ENCODE measurements around the gene DIAPH2. TPM values are rescaled to one million over a fixed set of nuclear protein-coding genes. Genes with fewer than 3 reads are reported as not detected.

Gene DIAPH2
- polyA plus RNA-seq, 1 experiment, result 10.6 TPM

- no peak for DNase-seq (ENCODE audit: low read depth, low spot score)
- ChIA-PET CTCF (no interaction called here), POLR2A (no interaction called here)
Observed at GRCh38 chrX:97452283-97452682, 767.6 kb downstream of the DIAPH2 start.

GRCh38 chrX:97461763-97462162 lies 777.1 kb downstream of the DIAPH2 start:
- no peaks in the 10 kb centered on the region for H3K27me3 ChIP-seq (ENCODE audit: control insufficient read depth, insufficient read depth, low read length)
- no peak overlapping the region for H3K27ac ChIP-seq (ENCODE audit: low read depth, low read length)
- H3K4me3 ChIP-seq (ENCODE audit: low read depth, low read length), result no peak overlapping the region
- no peak for TF ChIP-seq CTCF (IDR thresholded peaks at IDR 0.05; ENCODE audit: low read depth, low read length)
- no peaks in the 10 kb centered on the region for H3K9me3 ChIP-seq (ENCODE audit: control insufficient read depth, insufficient read depth, low read length)
- CTCF ChIA-PET, result interaction anchor here (0.6 to 1.8 kb wide), 2 partner anchors 222 to 223 kb away, joined by 3 to 9 read pairs; no protein-coding TSS in a partner anchor
- POLR2A ChIA-PET, result no interaction called here
- DNase-seq (ENCODE audit: low read depth, low spot score), result no peak

More at GRCh38 chrX:97452283-97452682, 767.6 kb downstream of the DIAPH2 start:
- no peak for TF ChIP-seq CTCF (IDR thresholded peaks at IDR 0.05; ENCODE audit: low read depth, low read length)
- Histone ChIP-seq H3K4me3 (ENCODE audit: low read depth, low read length) (no peak overlapping the region), H3K9me3 (ENCODE audit: control insufficient read depth, insufficient read depth, low read length) (no peaks in the 10 kb centered on the region), H3K27ac (ENCODE audit: low read depth, low read length) (no peak overlapping the region), H3K27me3 (ENCODE audit: control insufficient read depth, insufficient read depth, low read length) (no peaks in the 10 kb centered on the region)

GRCh38 chrX:97471071-97471470 lies 786.4 kb downstream of the DIAPH2 start:
- H3K4me3 ChIP-seq (ENCODE audit: low read depth, low read length), result no peak overlapping the region
- ChIA-PET CTCF (no interaction called here), POLR2A (no interaction called here)
- DNase-seq (ENCODE audit: low read depth, low spot score), result no peak
- no peak for TF ChIP-seq CTCF (IDR thresholded peaks at IDR 0.05; ENCODE audit: low read depth, low read length)
- no peak overlapping the region for H3K27ac ChIP-seq (ENCODE audit: low read depth, low read length)
- no peaks in the 10 kb centered on the region for H3K27me3 ChIP-seq (ENCODE audit: control insufficient read depth, insufficient read depth, low read length)
- H3K9me3 ChIP-seq (ENCODE audit: control insufficient read depth, insufficient read depth, low read length), result no peaks in the 10 kb centered on the region

- no peak for DNase-seq (ENCODE audit: low read depth, low spot score)
- no peak overlapping the region for H3K27ac ChIP-seq (ENCODE audit: low read depth, low read length)
- H3K9me3 ChIP-seq (ENCODE audit: control insufficient read depth, insufficient read depth, low read length), result no peaks in the 10 kb centered on the region
- ChIA-PET POLR2A (no interaction called here), CTCF (no interaction called here)
- TF ChIP-seq CTCF (IDR thresholded peaks at IDR 0.05; ENCODE audit: low read depth, low read length), result no peak
- H3K27me3 ChIP-seq (ENCODE audit: control insufficient read depth, insufficient read depth, low read length), result no peaks in the 10 kb centered on the region
- no peak overlapping the region for H3K4me3 ChIP-seq (ENCODE audit: low read depth, low read length)
Observed at GRCh38 chrX:97474933-97475332, 790.3 kb downstream of the DIAPH2 start.

- Histone ChIP-seq H3K4me3 (ENCODE audit: low read depth, low read length) (no peak overlapping the region), H3K27me3 (ENCODE audit: control insufficient read depth, insufficient read depth, low read length) (no peaks in the 10 kb centered on the region), H3K9me3 (ENCODE audit: control insufficient read depth, insufficient read depth, low read length) (no peaks in the 10 kb centered on the region), H3K27ac (ENCODE audit: low read depth, low read length) (no peak overlapping the region)
- CTCF ChIA-PET, result no interaction called here
- POLR2A ChIA-PET, result no interaction called here
- no peak for DNase-seq (ENCODE audit: low read depth, low spot score)
- TF ChIP-seq CTCF (IDR thresholded peaks at IDR 0.05; ENCODE audit: low read depth, low read length), result no peak
Observed at GRCh38 chrX:97479106-97479890, 794.7 kb downstream of the DIAPH2 start.
